HCT116 (cell line): ENCODE data around the gene EPHA3.

Experiments
- ELF1 ChIP-seq: IDR thresholded peaks from 2 replicates; pipeline ENCODE4 v1.6.1; 2012; ENCODE audit warnings: low read depth, borderline replicate concordance
- EZH2 ChIP-seq: fragments of 200-600 bp; sonication (generic); IDR thresholded peaks from 2 replicates; pipeline ENCODE4 v1.6.1; 2017; ENCODE audit warnings: antibody characterized with exemption, mixed run types
- JUND ChIP-seq: IDR thresholded peaks from 2 replicates; pipeline ENCODE4 v1.6.1; 2012
- POLR2A ChIP-seq: IDR thresholded peaks from 2 replicates; pipeline ENCODE4 v1.7.0; 2011; ENCODE audit warnings: borderline replicate concordance; ENCODE audit not compliant: insufficient read depth, insufficient read length; ENCODE audit errors: extremely low read depth
- POLR2AphosphoS5 ChIP-seq: IDR thresholded peaks from 2 replicates; pipeline ENCODE4 v1.6.1; 2011; ENCODE audit warnings: mild to moderate bottlenecking, low read depth, low read length, moderate library complexity
- ZNF274 ChIP-seq: fragments of 200-500 bp; sonication (Bioruptor generic); IDR thresholded peaks from 2 replicates; pipeline ENCODE4 v1.6.1; 2014; ENCODE audit warnings: mild to moderate bottlenecking, low read depth, low read length, inconsistent platforms
- TF ChIP-seq, protein P1 (sequence below), 3 experiments: fragments of 200-600 bp in 1 of 3; sonication (generic) in 1 of 3; IDR thresholded peaks in 2 of 3; conservative IDR thresholded peaks in 1 of 3; 2 replicates each; pipeline ENCODE4 v1.5.1; 2012 to 2017; ENCODE audit warnings: low read depth in 2 of 3, low read length in 2 of 3, antibody characterized with exemption in 1 of 3, borderline replicate concordance in 1 of 3, control low read depth in 1 of 3, mild to moderate bottlenecking in 1 of 3, mixed read lengths in 1 of 3, mixed run types in 1 of 3, moderate library complexity in 1 of 3; ENCODE audit not compliant: insufficient read depth in 1 of 3
- TF ChIP-seq, protein P2 (sequence below): IDR thresholded peaks from 2 replicates; pipeline ENCODE4 v1.6.1; 2012

DNA sequence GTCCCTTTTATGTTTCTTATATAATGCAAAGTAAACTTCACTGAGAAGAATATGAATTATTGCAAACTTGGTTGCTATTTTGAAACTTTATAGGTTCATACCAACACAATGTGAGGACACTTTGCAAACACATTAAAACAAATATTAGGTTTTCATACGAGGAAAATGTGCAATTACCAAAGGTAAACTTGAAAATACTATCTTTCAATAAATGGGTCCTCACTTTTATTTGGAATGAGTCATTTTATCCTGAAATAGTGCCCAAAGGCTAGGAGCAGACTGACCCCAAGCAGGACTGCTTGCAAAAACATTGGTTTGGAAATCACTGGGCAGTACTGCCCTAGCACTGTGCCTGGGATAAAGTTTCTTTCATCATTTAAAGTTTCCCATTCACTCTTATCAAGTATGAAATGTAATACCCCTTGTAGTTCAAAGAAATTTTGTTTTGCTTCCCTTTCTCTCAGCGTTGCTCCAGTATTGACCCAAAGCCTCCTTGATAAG is 396.5 kb downstream of the EPHA3 start:
- TF ChIP-seq, protein P1, sequence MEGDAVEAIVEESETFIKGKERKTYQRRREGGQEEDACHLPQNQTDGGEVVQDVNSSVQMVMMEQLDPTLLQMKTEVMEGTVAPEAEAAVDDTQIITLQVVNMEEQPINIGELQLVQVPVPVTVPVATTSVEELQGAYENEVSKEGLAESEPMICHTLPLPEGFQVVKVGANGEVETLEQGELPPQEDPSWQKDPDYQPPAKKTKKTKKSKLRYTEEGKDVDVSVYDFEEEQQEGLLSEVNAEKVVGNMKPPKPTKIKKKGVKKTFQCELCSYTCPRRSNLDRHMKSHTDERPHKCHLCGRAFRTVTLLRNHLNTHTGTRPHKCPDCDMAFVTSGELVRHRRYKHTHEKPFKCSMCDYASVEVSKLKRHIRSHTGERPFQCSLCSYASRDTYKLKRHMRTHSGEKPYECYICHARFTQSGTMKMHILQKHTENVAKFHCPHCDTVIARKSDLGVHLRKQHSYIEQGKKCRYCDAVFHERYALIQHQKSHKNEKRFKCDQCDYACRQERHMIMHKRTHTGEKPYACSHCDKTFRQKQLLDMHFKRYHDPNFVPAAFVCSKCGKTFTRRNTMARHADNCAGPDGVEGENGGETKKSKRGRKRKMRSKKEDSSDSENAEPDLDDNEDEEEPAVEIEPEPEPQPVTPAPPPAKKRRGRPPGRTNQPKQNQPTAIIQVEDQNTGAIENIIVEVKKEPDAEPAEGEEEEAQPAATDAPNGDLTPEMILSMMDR (IDR thresholded peaks at IDR 0.05 in 2 of 3, conservative IDR thresholded peaks at IDR 0.05 in 1 of 3; ENCODE audit: borderline replicate concordance in 1 of 3, insufficient read depth in 1 of 3, low read depth in 2 of 3, low read length in 2 of 3) = no peak
- TF ChIP-seq POLR2AphosphoS5 (no peak), ELF1 (no peak), POLR2A (no peak), EZH2 (no peak), ZNF274 (no peak), JUND (no peak)
- TF ChIP-seq, protein P2, sequence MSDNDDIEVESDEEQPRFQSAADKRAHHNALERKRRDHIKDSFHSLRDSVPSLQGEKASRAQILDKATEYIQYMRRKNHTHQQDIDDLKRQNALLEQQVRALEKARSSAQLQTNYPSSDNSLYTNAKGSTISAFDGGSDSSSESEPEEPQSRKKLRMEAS = no peak
